Transverse colon (tissue), 4 donors: ENCODE results near the gene TSTD1. TPM values are rescaled to one million over a fixed set of nuclear protein-coding genes. Genes with fewer than 3 reads are reported as not detected.

Experiments
- DNase-seq: peaks from one replicate; pipeline ENCODE4 v3.0.0-alpha.2; 2019
- H3K27ac ChIP-seq, 4 donors: fragments of 200-600 bp; sonication (generic); 2 replicates each; pipeline ENCODE4 v1.5.1; 2016 to 2018; ENCODE audit warnings: inconsistent platforms in 4 of 4
- H3K27me3 ChIP-seq: fragments of 200-600 bp; sonication (generic); 2 replicates; pipeline ENCODE4 v1.5.1; 2017; ENCODE audit warnings: inconsistent platforms
- H3K36me3 ChIP-seq, 4 donors: fragments of 200-600 bp; sonication (generic); 2 replicates each; pipeline ENCODE4 v1.5.1; 2017 to 2019; ENCODE audit warnings: inconsistent platforms in 4 of 4
- H3K4me1 ChIP-seq, 4 donors: fragments of 200-600 bp; sonication (generic); 2 replicates each; pipeline ENCODE4 v1.5.1; 2017 to 2020; ENCODE audit warnings: inconsistent platforms in 4 of 4
- H3K4me3 ChIP-seq, 4 donors: fragments of 200-600 bp; sonication (generic); 1 replicate in 1 of 4; 2 replicates in 3 of 4; pipeline versions ENCODE4 v1.5.1 to v1.6.1; 2017 to 2019; ENCODE audit warnings: inconsistent platforms in 4 of 4
- H3K9me3 ChIP-seq, 2 donors: fragments of 200-600 bp; sonication (generic); 2 replicates each; pipeline ENCODE4 v1.5.1; 2017 to 2019; ENCODE audit warnings: inconsistent platforms in 2 of 2
- EP300 ChIP-seq: sonication (generic); formaldehyde crosslinking; IDR thresholded peaks from one replicate; pipeline ENCODE4 v1.6.1; 2017; ENCODE audit warnings: antibody characterized with exemption, low read depth
- POLR2A ChIP-seq: fragments of 450-650 bp; IDR thresholded peaks from one replicate; pipeline ENCODE4 v1.6.1; 2016; ENCODE audit warnings: antibody characterized with exemption, mild to moderate bottlenecking, moderate library complexity
- POLR2AphosphoS5 ChIP-seq, 3 donors: sonication (generic); formaldehyde crosslinking; IDR thresholded peaks; one replicate each; pipeline ENCODE4 v1.6.1; 2016; ENCODE audit warnings: antibody characterized with exemption in 3 of 3
- WGBS, 2 donors: methylation state at CpG; one replicate each; pipeline ENCODE4 v1.1.5; 2018; ENCODE audit warnings: low coverage in 1 of 2; 5-methylcytosine and 5-hydroxymethylcytosine counted together
- in situ Hi-C, 4 donors: fragments of 200-750 bp; cut with MboI; loops; one replicate each; pipeline versions ENCODE4 v1.15.0 to v1.15.1; 2017; ENCODE audit warnings: low sequenced_read_pairs in 3 of 4, low pct_ligation_motif_present in 1 of 4, low pct_unique_long_range_greater_than_20kb in 1 of 4
- intact Hi-C: fragments of 100-400 bp; cut with DNase I; formaldehyde crosslinking; loops from one replicate; pipeline ENCODE4 v1.15.1; 2023; ENCODE audit warnings: low total_unique reads
- total RNA-seq, 4 donors: library from RNA; depleted of rRNA; stranded (reverse); fragments of >200 nt; gene quantifications; one replicate each; pipeline ENCODE4 v1.1.0, GENCODE V29; 2016
- TF ChIP-seq, protein P1 (sequence below), 5 experiments: fragments of 200-600 bp in 3 of 5; fragments of 450-650 bp in 2 of 5; sonication (generic) in 3 of 5; IDR thresholded peaks; 1 replicate in 2 of 5; 2 replicates in 3 of 5; pipeline ENCODE4 v1.5.1; 2016 to 2017; ENCODE audit warnings: antibody characterized with exemption in 5 of 5, inconsistent platforms in 3 of 5, mild to moderate bottlenecking in 2 of 5, moderate library complexity in 1 of 5

Gene TSTD1
- total RNA-seq, 4 donors from 2014 or later = 104 to 224 (median 191) TPM

DNA sequence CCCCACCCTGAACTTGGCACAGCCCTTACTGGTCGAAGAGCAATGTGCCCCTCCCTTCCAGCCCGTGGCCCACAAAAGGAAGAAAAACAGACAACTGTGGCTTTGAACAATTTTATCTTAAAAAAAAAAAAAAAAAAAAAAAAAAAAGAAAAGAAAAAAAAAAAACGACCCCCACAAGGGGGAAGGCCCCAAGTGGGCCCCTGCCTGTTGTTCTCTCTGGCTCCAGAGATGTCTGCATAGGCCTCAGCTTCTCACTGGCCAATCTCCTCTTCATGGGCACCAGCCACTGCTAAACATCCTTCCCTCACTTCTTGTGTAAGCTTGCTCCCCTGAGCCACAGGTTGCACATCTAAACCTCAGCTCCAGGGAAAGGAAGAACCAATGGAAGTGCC, 386 bp upstream of the TSTD1 start:
- H3K4me3 ChIP-seq = peak overlapping the region in 3 of 4 donors; percentile 44 to 74 (median 53)
- in situ Hi-C loops (no loop called here), intact Hi-C loops (no loop called here)
- no peak for DNase-seq
- H3K9me3 ChIP-seq = no peaks in the 10 kb centered on the region
- no peaks in the 10 kb centered on the region for H3K27me3 ChIP-seq
- peaks cover 0 to 27% (median 6%) of the 10 kb centered on the region in 4 donors for H3K36me3 ChIP-seq
- H3K27ac ChIP-seq = peak overlapping the region; percentile 84 to 92 (median 86)
- 0% methylated on average over 3 of the region's 3 CpGs; no CpG with 5 or more reads in 1 of the 2 donors for WGBS, 2 donors
- TF ChIP-seq EP300 (no peak), POLR2A (no peak), POLR2AphosphoS5 (IDR thresholded peaks at IDR 0.05) (no peak)
- TF ChIP-seq, protein P1, sequence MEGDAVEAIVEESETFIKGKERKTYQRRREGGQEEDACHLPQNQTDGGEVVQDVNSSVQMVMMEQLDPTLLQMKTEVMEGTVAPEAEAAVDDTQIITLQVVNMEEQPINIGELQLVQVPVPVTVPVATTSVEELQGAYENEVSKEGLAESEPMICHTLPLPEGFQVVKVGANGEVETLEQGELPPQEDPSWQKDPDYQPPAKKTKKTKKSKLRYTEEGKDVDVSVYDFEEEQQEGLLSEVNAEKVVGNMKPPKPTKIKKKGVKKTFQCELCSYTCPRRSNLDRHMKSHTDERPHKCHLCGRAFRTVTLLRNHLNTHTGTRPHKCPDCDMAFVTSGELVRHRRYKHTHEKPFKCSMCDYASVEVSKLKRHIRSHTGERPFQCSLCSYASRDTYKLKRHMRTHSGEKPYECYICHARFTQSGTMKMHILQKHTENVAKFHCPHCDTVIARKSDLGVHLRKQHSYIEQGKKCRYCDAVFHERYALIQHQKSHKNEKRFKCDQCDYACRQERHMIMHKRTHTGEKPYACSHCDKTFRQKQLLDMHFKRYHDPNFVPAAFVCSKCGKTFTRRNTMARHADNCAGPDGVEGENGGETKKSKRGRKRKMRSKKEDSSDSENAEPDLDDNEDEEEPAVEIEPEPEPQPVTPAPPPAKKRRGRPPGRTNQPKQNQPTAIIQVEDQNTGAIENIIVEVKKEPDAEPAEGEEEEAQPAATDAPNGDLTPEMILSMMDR (IDR thresholded peaks at IDR 0.05) = peak in 1 of 5 experiments; percentile 17
- H3K4me1 ChIP-seq = peaks cover 3 to 30% (median 25%) of the 10 kb centered on the region in 4 donors

DNA sequence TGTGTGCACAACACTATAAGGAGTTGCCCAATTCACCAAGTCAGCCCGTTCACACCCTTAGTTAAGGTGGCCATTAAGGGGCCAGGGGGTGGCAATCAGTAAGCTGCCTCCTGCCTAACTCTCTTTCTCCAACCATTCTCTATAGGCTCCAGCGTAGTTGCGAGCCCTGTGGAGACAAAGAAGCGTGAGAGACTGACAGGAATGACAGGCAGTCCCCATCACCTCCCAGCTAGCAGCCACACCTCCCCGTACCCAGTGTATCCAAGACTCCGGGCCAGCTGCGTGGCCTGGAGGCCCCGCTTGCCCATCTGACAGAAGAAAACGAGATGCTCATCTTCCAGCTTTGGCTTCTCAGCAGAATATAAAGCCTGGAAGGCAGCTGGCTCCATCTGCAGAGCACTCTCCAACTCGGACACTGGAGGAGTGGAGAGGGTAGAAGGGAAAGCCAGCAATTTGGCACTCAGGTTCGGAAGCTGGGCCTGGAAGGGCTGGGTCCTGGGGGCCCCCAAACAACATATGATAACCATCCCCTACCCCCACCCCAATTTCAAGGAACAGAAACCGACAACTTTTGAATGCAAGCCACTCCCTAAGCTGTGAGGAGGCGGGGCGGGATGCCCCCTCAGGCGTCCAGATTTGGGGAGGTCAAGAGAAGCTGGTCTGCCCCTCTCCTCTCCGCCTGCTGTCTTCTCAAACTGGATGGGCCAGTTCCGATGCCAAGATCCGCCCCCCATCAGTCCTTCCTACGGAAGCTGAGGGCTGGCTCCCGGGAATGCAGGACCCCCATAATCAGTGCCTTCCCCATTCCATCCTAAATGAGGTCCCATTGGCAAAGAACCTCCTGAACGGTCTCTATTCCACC, 872 bp downstream of the TSTD1 start:
- Histone ChIP-seq H3K27me3 (no peaks in the 10 kb centered on the region), H3K9me3 (no peaks in the 10 kb centered on the region), H3K4me1 (peaks cover 0 to 26% (median 21%) of the 10 kb centered on the region in 4 donors), H3K4me3 (peak overlapping the region; percentile 41 to 74 (median 48)), H3K27ac (peak overlapping the region; percentile 84 to 92 (median 86)), H3K36me3 (peaks cover 0 to 25% (median 6%) of the 10 kb centered on the region in 4 donors)
- WGBS, 2 donors = 32 to 40% methylated on average over 4 to 20 of the region's 21 CpGs
- no peak for TF ChIP-seq EP300
- TF ChIP-seq POLR2A = no peak
- TF ChIP-seq, protein P1 (IDR thresholded peaks at IDR 0.05) = no peak
- TF ChIP-seq POLR2AphosphoS5 (IDR thresholded peaks at IDR 0.05) = no peak
- peak; percentile 61 for DNase-seq
- intact Hi-C loops (no loop called here), in situ Hi-C loops (no loop called here)

DNA sequence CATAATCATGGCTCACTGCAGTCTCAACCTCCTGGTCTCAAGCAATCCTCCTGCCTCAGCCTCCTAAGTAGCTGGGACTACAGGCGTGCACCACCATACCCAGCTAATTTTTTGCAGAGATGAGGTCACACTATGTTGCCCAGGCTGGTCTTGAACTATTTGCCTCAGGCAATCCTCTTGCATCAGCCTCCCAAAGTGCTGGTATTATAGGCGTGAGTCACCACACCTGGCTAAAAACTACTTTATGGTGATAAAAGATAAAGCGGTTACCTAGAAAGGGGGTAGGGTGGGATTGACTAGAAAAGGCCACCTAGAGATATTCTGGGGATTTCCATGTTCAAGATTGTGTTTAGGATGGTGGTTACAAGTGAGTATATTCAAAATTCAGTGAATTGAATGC, 5.0 kb downstream of the TSTD1 start:
- Histone ChIP-seq H3K4me1 (peaks cover 0 to 15% (median 11%) of the 10 kb centered on the region in 4 donors), H3K36me3 (no peaks in the 10 kb centered on the region), H3K27me3 (no peaks in the 10 kb centered on the region), H3K27ac (no peak overlapping the region), H3K9me3 (no peaks in the 10 kb centered on the region), H3K4me3 (no peak overlapping the region)
- in situ Hi-C loops (no loop called here), intact Hi-C loops (no loop called here)
- TF ChIP-seq EP300 = no peak
- TF ChIP-seq POLR2A = no peak
- TF ChIP-seq, protein P1 (IDR thresholded peaks at IDR 0.05) = no peak
- no peak for TF ChIP-seq POLR2AphosphoS5 (IDR thresholded peaks at IDR 0.05)
- 92 to 95% methylated on average over 2 to 3 of the region's 3 CpGs for WGBS, 2 donors
- DNase-seq = no peak

DNA sequence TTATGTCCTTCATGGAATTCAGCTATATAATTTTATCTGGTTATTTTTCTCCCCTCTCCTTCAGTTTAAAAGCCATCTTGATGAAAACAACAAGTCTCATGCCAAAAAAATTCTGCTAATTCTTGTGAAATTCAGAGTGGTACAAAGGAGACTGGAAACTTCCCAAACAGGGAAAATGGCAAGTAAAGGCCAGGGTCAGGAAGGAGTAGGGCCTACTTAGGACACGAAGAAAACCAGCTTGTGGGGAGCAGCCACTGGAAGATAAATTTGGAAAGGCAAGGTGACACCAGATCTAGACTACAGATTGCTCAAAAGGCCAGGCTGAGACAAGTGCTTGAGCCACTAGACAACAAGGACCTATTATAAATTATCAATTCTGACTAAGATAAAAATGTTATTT, 6.4 kb downstream of the TSTD1 start:
- WGBS, 2 donors = 77 to 100% methylated on average over 1 of the region's 1 CpG
- intact Hi-C loops (no loop called here), in situ Hi-C loops (no loop called here)
- Histone ChIP-seq H3K27me3 (no peaks in the 10 kb centered on the region), H3K27ac (no peak overlapping the region), H3K9me3 (no peaks in the 10 kb centered on the region), H3K4me3 (no peak overlapping the region), H3K36me3 (no peaks in the 10 kb centered on the region), H3K4me1 (peaks cover 0 to 6% (median 4%) of the 10 kb centered on the region in 4 donors)
- TF ChIP-seq, protein P1 (IDR thresholded peaks at IDR 0.05) = no peak
- no peak for TF ChIP-seq POLR2A
- no peak for DNase-seq
